HG02678 (cell line): Measurements from ENCODE around the gene TRNAU1AP.
"Not testable (repeated sequence)": the region's sequence is repeated elsewhere in the genome, so short reads cannot be mapped to it uniquely, and the experiment has no call there.

Experiments
- ATAC-seq: cut with Tn5 transposase; IDR thresholded peaks from one replicate; pipeline ENCODE4 v1.9.1; 2021; ENCODE audit warnings: mild to moderate bottlenecking, moderate library complexity; ENCODE audit not compliant: unreplicated experiment

The TRNAU1AP gene

GRCh38 chr1:28552758-28553663 lies at the start of gene TRNAU1AP:
TRNAU1AP (plus strand) TSS chr1:28553085; CDS start chr1:28553111, 26 bp downstream.
- peak; percentile 92 for ATAC-seq

GRCh38 chr1:28503117-28503516 lies 49.8 kb upstream of the TRNAU1AP start:
- no peak for ATAC-seq

- peak; percentile 78 for ATAC-seq
These were observed 47.3 kb upstream of the TRNAU1AP start, which contains the start of gene RCC1 for GRCh38 chr1:28505406-28506187. RCC1 (plus strand) TSS chr1:28506043; CDS start chr1:28529867, 23,824 bp downstream.

DNA sequence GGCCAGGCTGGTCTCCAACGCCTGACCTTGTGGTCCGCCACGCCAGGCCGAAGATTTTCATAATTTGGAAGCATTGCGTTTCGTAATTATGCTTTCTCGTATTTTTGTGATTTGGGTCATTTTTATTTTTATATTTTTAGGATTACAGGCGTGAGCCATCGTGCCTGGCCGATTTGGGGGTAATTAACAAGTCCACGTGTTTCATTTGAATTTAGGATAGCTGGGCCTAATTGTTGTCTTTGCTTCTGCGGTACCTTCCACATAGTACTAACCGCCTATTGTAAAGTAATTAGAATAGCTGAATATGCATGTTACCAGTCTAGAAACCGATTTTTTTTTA lies 46.0 kb upstream of the TRNAU1AP start:
- ATAC-seq = no peak

DNA sequence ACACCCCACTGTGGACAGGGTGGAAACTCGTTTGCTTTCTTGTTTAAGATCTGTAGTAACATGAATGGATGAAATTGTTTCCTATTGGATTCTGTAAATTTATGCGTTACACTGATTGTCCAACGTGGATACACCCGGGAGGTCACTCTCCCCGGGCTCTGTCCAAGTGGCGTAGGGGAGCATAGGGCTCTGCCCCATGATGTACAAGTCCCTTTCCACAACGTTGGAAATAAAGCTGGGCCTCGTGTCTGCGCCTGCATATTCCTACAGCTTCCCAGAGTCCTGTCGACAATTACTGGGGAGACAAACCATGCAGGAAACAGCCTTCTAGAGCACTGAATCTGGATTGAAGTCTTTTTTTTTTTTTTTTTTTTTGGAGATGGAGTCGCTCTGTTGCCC lies 45.6 kb upstream of the TRNAU1AP start:
- ATAC-seq = no peak

- ATAC-seq = no peak
These were observed 45.0 kb upstream of the TRNAU1AP start for GRCh38 chr1:28507646-28508434.

- no peak for ATAC-seq
These were observed 44.5 kb upstream of the TRNAU1AP start for GRCh38 chr1:28508435-28508754.

DNA sequence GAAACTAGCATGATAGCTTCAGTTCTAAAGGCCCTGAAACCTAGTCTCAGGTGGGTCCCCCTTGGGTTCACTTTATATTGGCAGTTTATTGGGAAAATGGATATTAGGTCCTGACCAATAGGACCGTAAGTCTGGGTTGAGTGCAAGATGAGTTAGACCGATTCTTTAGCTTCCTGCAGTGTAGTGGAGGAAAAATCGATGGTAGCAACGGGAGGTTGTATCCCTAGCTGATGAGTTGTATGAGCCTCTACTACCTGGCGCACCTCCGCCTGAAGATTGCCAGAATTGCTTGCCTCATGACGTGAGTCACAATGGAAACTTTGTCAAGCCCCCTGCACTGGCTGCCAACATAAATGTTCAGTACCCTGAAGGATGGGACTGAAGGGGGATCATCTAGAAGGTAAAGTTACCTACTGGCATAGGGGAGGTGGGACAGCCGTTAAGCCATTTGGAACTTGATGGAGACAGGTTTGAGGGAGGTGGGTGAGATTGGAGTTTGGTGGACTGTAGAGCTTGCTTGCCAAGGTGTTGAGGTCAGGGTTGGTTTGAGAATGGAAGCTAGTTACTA lies 43.1 kb upstream of the TRNAU1AP start:
- ATAC-seq = no peak

- no peak for ATAC-seq
These were observed 42.5 kb upstream of the TRNAU1AP start for GRCh38 chr1:28510273-28510969.

DNA sequence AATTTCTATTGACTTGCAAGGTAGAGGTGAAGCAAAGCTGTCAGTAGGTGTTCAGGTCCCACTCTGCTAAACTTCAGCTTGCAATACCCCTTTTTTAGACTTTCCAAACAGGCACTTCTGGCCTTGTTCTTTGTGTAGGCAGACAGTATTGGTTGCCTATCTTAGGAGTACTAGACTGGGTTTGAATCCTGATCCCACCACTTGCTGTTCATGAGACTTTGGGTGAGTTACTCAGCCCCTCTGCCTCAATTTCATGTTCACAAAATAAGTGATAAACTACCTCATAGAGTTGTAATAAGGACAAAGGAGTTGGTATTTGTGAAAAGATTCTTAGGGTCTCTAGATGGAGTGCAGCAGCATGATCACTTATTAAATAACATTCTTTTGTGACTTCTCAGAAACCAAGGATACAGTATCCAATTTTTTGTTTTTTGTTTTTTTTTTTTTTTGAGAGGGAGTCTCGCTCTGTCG lies 41.9 kb upstream of the TRNAU1AP start:
- no peak for ATAC-seq

DNA sequence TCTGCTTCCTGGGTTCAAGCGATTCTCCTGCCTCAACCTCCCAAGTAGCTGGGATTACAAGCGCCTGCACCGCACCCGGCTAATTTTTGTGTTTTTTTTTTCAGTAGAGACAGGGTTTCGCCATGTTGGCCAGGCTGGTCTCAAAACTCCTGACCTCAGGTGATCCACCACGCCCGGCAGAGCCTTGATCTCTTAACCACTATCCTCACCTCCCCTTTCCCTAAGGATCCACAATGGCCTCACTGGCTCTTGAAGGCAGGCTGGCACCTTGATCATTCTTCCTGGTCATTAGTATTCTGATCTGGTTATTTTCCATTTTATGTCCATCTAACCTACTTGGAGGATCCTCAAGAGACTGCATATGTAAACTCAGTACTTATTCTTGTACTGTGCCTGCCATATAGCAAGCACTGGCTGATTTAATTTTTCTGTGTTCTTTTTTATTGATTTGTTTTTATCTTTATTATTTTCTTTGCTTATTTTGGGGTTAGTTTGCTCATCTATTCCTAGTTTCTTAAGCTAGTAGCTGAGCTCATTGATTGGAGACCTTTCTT lies 40.8 kb upstream of the TRNAU1AP start:
- no peak for ATAC-seq

- not testable (repeated sequence) for ATAC-seq
These were observed 38.4 kb upstream of the TRNAU1AP start for GRCh38 chr1:28514445-28514933.

GRCh38 chr1:28516518-28516956 lies 36.3 kb upstream of the TRNAU1AP start:
- no peak for ATAC-seq

DNA sequence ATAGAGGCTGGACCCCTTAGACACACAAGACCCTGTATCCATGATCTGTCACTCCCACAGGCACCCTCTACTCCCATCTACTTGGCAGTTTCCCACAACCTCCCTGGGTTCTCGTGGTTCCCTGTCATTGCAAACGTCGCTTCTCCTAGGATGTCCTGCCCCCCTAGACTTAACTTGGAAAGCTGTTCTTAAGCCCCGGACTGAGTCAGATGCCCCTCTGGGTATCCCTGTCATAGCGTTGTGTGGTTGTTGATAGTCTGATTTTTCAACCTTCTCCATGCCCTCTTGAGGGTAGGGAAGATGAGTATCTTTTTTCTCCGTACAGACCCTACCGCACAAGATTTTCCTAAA lies 35.3 kb upstream of the TRNAU1AP start:
- ATAC-seq = no peak

- peak; percentile 79 for ATAC-seq
These were observed 34.7 kb upstream of the TRNAU1AP start for GRCh38 chr1:28518000-28518744.

- no peak for ATAC-seq
These were observed 34.0 kb upstream of the TRNAU1AP start for GRCh38 chr1:28518745-28519341.

GRCh38 chr1:28519946-28520725 lies 32.7 kb upstream of the TRNAU1AP start:
- no peak for ATAC-seq

DNA sequence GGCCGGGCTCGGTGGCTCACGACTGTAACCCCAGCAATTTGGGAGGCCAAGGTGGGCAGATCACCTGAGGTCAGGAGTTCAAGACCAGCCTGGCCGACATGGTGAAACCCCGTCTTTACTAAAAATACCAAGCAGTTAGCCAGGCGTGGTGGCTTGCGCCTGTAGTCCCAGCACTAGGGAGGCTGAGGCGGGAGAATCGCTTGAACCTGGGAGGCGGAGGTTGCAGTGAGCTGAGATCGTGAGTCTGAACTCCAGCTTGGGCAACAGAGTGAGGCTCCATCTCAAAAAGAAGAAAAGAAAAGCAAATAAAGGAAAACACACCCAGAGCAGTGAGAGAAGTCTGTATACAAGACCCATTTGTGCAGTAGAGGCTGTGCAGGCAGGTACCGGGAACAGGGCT lies 32.1 kb upstream of the TRNAU1AP start:
- not testable (repeated sequence) for ATAC-seq
